Trophoblast cell (in vitro differentiated cells and primary cell): ENCODE results near the gene IZUMO3.
"Not testable (repeated sequence)": the region's sequence is repeated elsewhere in the genome, so short reads cannot be mapped to it uniquely, and the experiment has no call there.

Experiments used
- DNase-seq, 2 donors: peaks; one replicate each; pipeline ENCODE4 v3.0.0-alpha.2; 2016
- H2AFZ ChIP-seq: 2 replicates; pipeline ENCODE4 v1.6.1; 2013; ENCODE audit warnings: low read length, moderate library complexity, mild to moderate bottlenecking; ENCODE audit not compliant: insufficient read depth, poor library complexity
- H2AK5ac ChIP-seq: 2 replicates; pipeline ENCODE4 v1.6.1; 2013; ENCODE audit warnings: mild to moderate bottlenecking, low read length
- H2BK120ac ChIP-seq: 2 replicates; pipeline ENCODE4 v1.6.1; 2013; ENCODE audit warnings: low read length, mild to moderate bottlenecking, moderate library complexity; ENCODE audit not compliant: insufficient read depth, poor library complexity
- H2BK12ac ChIP-seq: 2 replicates; pipeline ENCODE4 v1.6.1; 2013; ENCODE audit warnings: mild to moderate bottlenecking, low read length, moderate library complexity
- H2BK5ac ChIP-seq: 2 replicates; pipeline ENCODE4 v1.6.1; 2013; ENCODE audit warnings: low read length, low read depth, moderate library complexity, mild to moderate bottlenecking; ENCODE audit not compliant: poor library complexity
- H3K14ac ChIP-seq: 2 replicates; pipeline ENCODE4 v1.6.1; 2013; ENCODE audit warnings: mild to moderate bottlenecking, low read length
- H3K18ac ChIP-seq: 2 replicates; pipeline ENCODE4 v1.6.1; 2013; ENCODE audit warnings: mild to moderate bottlenecking, low read length
- H3K23ac ChIP-seq: 2 replicates; pipeline ENCODE4 v1.6.1; 2013; ENCODE audit warnings: low read length
- H3K27ac ChIP-seq: 2 replicates; pipeline ENCODE4 v1.5.1; 2013; ENCODE audit warnings: low read depth, mild to moderate bottlenecking, inconsistent platforms, low read length, moderate library complexity
- H3K27me3 ChIP-seq: 2 replicates; pipeline ENCODE4 v1.6.1; 2013; ENCODE audit warnings: inconsistent platforms, mild to moderate bottlenecking, low read length, moderate library complexity; ENCODE audit not compliant: insufficient read depth
- H3K36me3 ChIP-seq, 2 experiments: 1 replicate in 1 of 2; 2 replicates in 1 of 2; pipeline ENCODE4 v1.6.1; 2013; ENCODE audit warnings: low read length in 2 of 2, mild to moderate bottlenecking in 2 of 2, moderate library complexity in 1 of 2; ENCODE audit not compliant: insufficient read depth in 2 of 2, control insufficient read depth in 1 of 2
- H3K4ac ChIP-seq: 2 replicates; pipeline ENCODE4 v1.6.1; 2013; ENCODE audit warnings: low read depth, mild to moderate bottlenecking, low read length, moderate library complexity
- H3K4me1 ChIP-seq, 2 experiments: 1 replicate in 1 of 2; 2 replicates in 1 of 2; pipeline ENCODE4 v1.6.1; 2013; ENCODE audit warnings: low read length in 2 of 2, mild to moderate bottlenecking in 2 of 2, moderate library complexity in 1 of 2; ENCODE audit not compliant: insufficient read depth in 2 of 2, control insufficient read depth in 1 of 2
- H3K4me2 ChIP-seq: 2 replicates; pipeline ENCODE4 v1.6.1; 2013; ENCODE audit warnings: inconsistent platforms, mild to moderate bottlenecking, low read length, moderate library complexity
- H3K4me3 ChIP-seq: 2 replicates; pipeline ENCODE4 v1.5.1; 2013; ENCODE audit warnings: mild to moderate bottlenecking, low read depth, low read length, inconsistent platforms
- H3K79me1 ChIP-seq: one replicate; pipeline ENCODE4 v1.6.1; 2013; ENCODE audit warnings: low read length
- H3K79me2 ChIP-seq: 2 replicates; pipeline ENCODE4 v1.6.1; 2013; ENCODE audit warnings: low read length, mild to moderate bottlenecking; ENCODE audit not compliant: control insufficient read depth, insufficient read depth, poor library complexity
- H3K9ac ChIP-seq: 2 replicates; pipeline ENCODE4 v1.6.1; 2013; ENCODE audit warnings: mild to moderate bottlenecking, low read length
- H3K9me3 ChIP-seq: 2 replicates; pipeline ENCODE4 v1.6.1; 2013; ENCODE audit warnings: low read depth, mild to moderate bottlenecking, control low read depth, inconsistent platforms, low read length; ENCODE audit not compliant: insufficient read depth
- H4K12ac ChIP-seq: 2 replicates; pipeline ENCODE4 v1.6.1; 2013; ENCODE audit warnings: low read depth, mild to moderate bottlenecking, low read length, moderate library complexity
- H4K8ac ChIP-seq: 2 replicates; pipeline ENCODE4 v1.6.1; 2013; ENCODE audit warnings: low read depth, mild to moderate bottlenecking, low read length, moderate library complexity
- H4K91ac ChIP-seq: one replicate; pipeline ENCODE4 v1.6.1; 2013; ENCODE audit warnings: low read depth, mild to moderate bottlenecking, low read length, moderate library complexity
- WGBS: extraction: QIAGEN DNeasy Blood & Tissue Kit; methylation state at CpG from one replicate; pipeline ENCODE4 v1.1.7; 2013; ENCODE audit warnings: missing lambda C conversion rate; ENCODE audit not compliant: insufficient read length, insufficient coverage; ENCODE audit errors: extremely low coverage; 5-methylcytosine and 5-hydroxymethylcytosine counted together

Gene IZUMO3

DNA sequence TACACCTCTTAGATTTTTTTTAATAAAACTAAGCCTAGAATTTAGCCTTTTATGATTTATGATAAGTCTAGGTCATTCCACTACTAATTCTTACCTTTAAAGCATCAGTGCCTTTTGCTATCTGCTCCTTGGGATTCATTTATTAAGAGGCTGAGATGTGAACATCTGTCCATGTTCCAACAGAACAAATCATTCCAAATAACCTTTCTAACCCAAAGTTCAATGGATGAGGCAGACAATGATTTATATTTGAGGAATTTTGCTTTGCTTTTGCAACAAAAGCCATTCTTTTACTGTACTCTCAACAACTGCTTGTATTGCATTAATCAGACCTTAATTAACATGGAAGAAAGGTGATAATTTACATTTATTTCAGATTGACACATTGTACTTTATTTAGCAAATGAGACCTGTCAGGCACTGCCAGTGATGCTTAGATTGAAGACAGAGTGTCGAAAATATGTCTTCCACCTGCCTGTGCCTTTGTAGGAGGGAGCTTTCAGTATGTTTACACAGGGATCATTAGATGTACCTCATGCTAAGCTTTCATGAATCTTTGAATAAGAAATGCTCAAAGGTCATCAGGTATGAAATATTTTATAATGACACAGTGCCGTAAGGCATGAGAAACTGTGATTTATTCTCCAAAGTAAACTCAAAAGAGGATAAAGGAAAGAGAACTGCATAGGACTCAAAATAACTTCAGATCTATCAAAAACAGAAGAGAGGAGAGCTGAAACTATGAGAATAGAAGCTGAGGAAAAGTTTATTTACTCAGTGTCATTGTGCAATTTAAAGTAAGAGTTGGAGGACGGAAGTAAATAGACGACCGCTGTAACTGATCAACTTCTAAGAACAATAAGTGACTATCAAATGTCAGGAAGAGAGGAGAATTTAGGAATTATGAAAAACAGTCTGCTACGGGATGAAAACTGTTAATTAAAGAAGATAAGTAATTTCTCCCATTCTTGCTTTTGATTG, 36.7 kb upstream of the IZUMO3 start:
- H3K9ac ChIP-seq = no peak overlapping the region
- H2BK120ac ChIP-seq = no peak overlapping the region
- H3K27ac ChIP-seq = no peak overlapping the region
- no peak overlapping the region for H4K12ac ChIP-seq
- no peaks in the 10 kb centered on the region for H3K4me1 ChIP-seq
- no peak overlapping the region for H2BK12ac ChIP-seq
- H2BK5ac ChIP-seq = no peak overlapping the region
- H3K4me2 ChIP-seq = no peak overlapping the region
- H4K8ac ChIP-seq = no peak overlapping the region
- no peak overlapping the region for H4K91ac ChIP-seq
- no peak overlapping the region for H3K4me3 ChIP-seq
- no peaks in the 10 kb centered on the region for H3K9me3 ChIP-seq
- no peak overlapping the region for H2AFZ ChIP-seq
- DNase-seq = no peak
- no peak overlapping the region for H3K18ac ChIP-seq
- H3K36me3 ChIP-seq = no peaks in the 10 kb centered on the region
- H3K4ac ChIP-seq = no peak overlapping the region
- no peaks in the 10 kb centered on the region for H3K27me3 ChIP-seq
- no peak overlapping the region for H3K14ac ChIP-seq
- H3K23ac ChIP-seq = no peak overlapping the region
- WGBS = no CpG with 5 or more reads among the region's 6 CpGs
- no peaks in the 10 kb centered on the region for H3K79me1 ChIP-seq
- H3K79me2 ChIP-seq = no peaks in the 10 kb centered on the region
- H2AK5ac ChIP-seq = no peak overlapping the region

DNA sequence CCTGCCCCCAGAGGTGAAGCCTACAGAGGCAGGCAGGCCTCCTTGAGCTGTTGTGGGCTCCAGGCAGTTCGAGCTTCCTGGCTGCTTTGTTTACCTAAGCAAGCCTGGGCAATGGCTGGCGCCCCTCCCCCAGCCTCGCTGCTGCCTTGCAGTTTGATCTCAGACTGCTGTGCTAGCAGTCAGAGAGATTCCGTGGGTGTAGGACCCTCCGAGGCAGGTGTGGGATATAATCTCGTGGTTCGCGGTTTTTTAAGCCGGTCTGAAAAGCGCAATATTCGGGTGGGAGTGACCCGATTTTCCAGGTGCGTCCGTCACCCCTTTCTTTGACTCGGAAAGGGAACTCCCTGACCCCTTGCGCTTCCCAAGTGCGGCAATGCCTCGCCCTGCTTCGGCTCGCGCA, 34.3 kb upstream of the IZUMO3 start:
- no CpG with 5 or more reads among the region's 21 CpGs for WGBS
- not testable (repeated sequence) for H3K27ac ChIP-seq

DNA sequence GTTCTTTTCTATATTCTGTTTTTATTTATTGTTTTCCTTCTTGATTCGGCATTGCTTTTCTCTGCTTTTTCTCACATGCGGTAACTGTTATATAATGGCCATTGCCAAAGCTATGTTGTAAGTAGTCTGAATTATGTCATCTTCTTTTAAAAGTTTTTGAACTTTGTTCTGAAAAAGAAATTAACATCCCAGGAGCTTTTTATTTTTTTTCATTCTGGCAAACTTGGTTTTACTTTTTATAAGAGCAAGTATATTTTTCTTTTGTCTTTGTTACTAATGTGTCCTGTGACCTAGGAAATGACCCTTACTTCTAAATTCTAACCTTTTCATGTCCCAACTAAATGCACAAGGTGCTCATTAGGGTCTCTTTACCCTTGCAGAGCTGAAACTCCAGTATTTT, 26.7 kb upstream of the IZUMO3 start:
- Histone ChIP-seq H3K4ac (no peak overlapping the region), H4K12ac (no peak overlapping the region), H3K14ac (no peak overlapping the region), H3K23ac (no peak overlapping the region), H2BK12ac (no peak overlapping the region), H3K18ac (no peak overlapping the region), H3K27me3 (no peaks in the 10 kb centered on the region), H3K79me1 (no peaks in the 10 kb centered on the region), H2BK120ac (no peak overlapping the region), H4K8ac (no peak overlapping the region), H2BK5ac (no peak overlapping the region), H3K27ac (no peak overlapping the region), H3K4me2 (no peak overlapping the region), H3K79me2 (no peaks in the 10 kb centered on the region), H2AFZ (no peak overlapping the region), H3K36me3 (no peaks in the 10 kb centered on the region), H2AK5ac (no peak overlapping the region), H3K9ac (no peak overlapping the region), H3K4me3 (no peak overlapping the region), H3K9me3 (no peaks in the 10 kb centered on the region), H4K91ac (no peak overlapping the region), H3K4me1 (no peaks in the 10 kb centered on the region)
- DNase-seq = no peak
- no CpG with 5 or more reads among the region's 2 CpGs for WGBS

More for the DNA sequence above, 34.3 kb upstream of the IZUMO3 start:
- H4K12ac ChIP-seq, H4K91ac ChIP-seq, DNase-seq, H3K4me1 ChIP-seq, H3K79me1 ChIP-seq, H2BK12ac ChIP-seq, H4K8ac ChIP-seq, H3K4ac ChIP-seq, H2AFZ ChIP-seq, H3K9ac ChIP-seq, H3K79me2 ChIP-seq, H2BK5ac ChIP-seq, H3K27me3 ChIP-seq, H2BK120ac ChIP-seq, H3K23ac ChIP-seq, H2AK5ac ChIP-seq, H3K36me3 ChIP-seq, H3K4me2 ChIP-seq, H3K18ac ChIP-seq, H3K4me3 ChIP-seq, H3K9me3 ChIP-seq, H3K14ac ChIP-seq: not testable (repeated sequence)

DNA sequence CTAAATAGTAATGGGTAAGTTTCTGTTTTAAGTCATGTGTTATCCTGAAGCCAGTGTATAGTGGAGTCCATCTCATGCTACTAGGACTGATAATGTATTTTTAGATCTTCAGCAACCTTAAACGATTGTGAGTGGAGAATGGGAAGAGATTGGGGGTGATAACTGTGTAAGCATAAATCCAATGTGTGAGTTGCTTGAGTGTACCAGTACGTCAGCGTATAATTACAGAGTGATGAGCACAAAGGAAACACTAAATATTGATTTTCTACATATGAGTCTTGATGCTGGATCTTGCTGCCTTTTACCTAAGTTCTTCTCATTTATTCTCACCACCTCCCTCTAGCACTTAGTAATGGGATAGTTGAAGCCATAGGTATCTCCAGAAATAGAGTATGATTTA, 16.3 kb upstream of the IZUMO3 start:
- Histone ChIP-seq H3K9ac (no peak overlapping the region), H4K91ac (no peak overlapping the region), H3K36me3 (no peaks in the 10 kb centered on the region), H3K4me1 (no peaks in the 10 kb centered on the region), H2BK12ac (no peak overlapping the region), H3K4me2 (no peak overlapping the region), H3K79me2 (no peaks in the 10 kb centered on the region), H3K23ac (no peak overlapping the region), H3K27me3 (no peaks in the 10 kb centered on the region), H2BK5ac (no peak overlapping the region), H3K27ac (no peak overlapping the region), H3K9me3 (no peaks in the 10 kb centered on the region), H4K12ac (no peak overlapping the region), H3K4me3 (no peak overlapping the region), H3K4ac (no peak overlapping the region), H2AFZ (no peak overlapping the region), H3K18ac (no peak overlapping the region), H2BK120ac (no peak overlapping the region), H3K14ac (no peak overlapping the region), H2AK5ac (no peak overlapping the region), H4K8ac (no peak overlapping the region), H3K79me1 (no peaks in the 10 kb centered on the region)
- WGBS = no CpG with 5 or more reads among the region's 3 CpGs
- DNase-seq = no peak
